Panc1 (cell line): ENCODE results near the gene MC1R. TPM values are rescaled to one million over a fixed set of nuclear protein-coding genes. Genes with fewer than 3 reads are reported as not detected.

ENCODE experiments used
- ATAC-seq: fragments of 200-7000 bp; cut with Tn5 transposase; 2 replicates; pipeline ENCODE4 v1.9.1; 2020; ENCODE audit warnings: mild to moderate bottlenecking, moderate library complexity
- BruUV-seq: library from RNA; stranded (reverse); fragments of 400-500 nt; replicated peaks from 2 replicates; lab custom pipeline; 2021; lab: Mats Ljungman, UMichigan
- CTCF ChIA-PET: fragments of 300-600 bp; sonication (Branson Sonifier 250); formaldehyde crosslinking; loops from one replicate; lab custom pipeline; 2022; ENCODE audit warnings: antibody characterized with exemption; lab: Charles Lee
- POLR2A ChIA-PET: fragments of 300-600 bp; sonication (Branson Sonifier 250); formaldehyde crosslinking; loops from one replicate; lab custom pipeline; 2022; ENCODE audit warnings: antibody characterized with exemption; lab: Charles Lee
- DNase-seq: peaks from one replicate; pipeline ENCODE4 v3.0.0-alpha.2; 2010; ENCODE audit warnings: low read depth, low spot score
- H3K27ac ChIP-seq: 2 replicates; pipeline ENCODE4 v1.5.1; 2011; ENCODE audit warnings: mild to moderate bottlenecking, low read length, inconsistent platforms
- H3K27me3 ChIP-seq: fragments of 200-500 bp; sonication (Bioruptor generic); 2 replicates; pipeline ENCODE4 v1.6.0; 2014; ENCODE audit warnings: low read length, inconsistent platforms; ENCODE audit not compliant: control insufficient read depth, insufficient read depth
- H3K36me3 ChIP-seq: fragments of 200-500 bp; sonication (Bioruptor generic); 2 replicates; pipeline ENCODE4 v1.5.1; 2014; ENCODE audit warnings: inconsistent platforms, mild to moderate bottlenecking, low read length, moderate library complexity; ENCODE audit not compliant: control insufficient read depth, insufficient read depth
- H3K4me1 ChIP-seq: 2 replicates; pipeline ENCODE4 v1.5.1; 2011; ENCODE audit warnings: inconsistent platforms, mild to moderate bottlenecking, low read length, moderate library complexity; ENCODE audit not compliant: control insufficient read depth, insufficient read depth
- H3K4me3 ChIP-seq, 2 experiments: 2 replicates each; pipeline ENCODE4 v1.5.1; 2011 to 2012; ENCODE audit warnings: low read depth in 2 of 2, low read length in 2 of 2, mild to moderate bottlenecking in 2 of 2, inconsistent platforms in 1 of 2, moderate library complexity in 1 of 2
- H3K9me3 ChIP-seq: fragments of 200-500 bp; sonication (Bioruptor generic); 2 replicates; pipeline ENCODE4 v1.5.1; 2014; ENCODE audit warnings: low read depth, mild to moderate bottlenecking, inconsistent platforms, low read length, moderate library complexity; ENCODE audit not compliant: control insufficient read depth, insufficient read depth
- POLR2AphosphoS5 ChIP-seq: IDR thresholded peaks from 2 replicates; pipeline ENCODE4 v1.6.1; 2012; ENCODE audit warnings: mild to moderate bottlenecking, low read depth, low read length, moderate library complexity
- SIN3A ChIP-seq: IDR thresholded peaks from 2 replicates; pipeline ENCODE4 v1.6.1; 2012; ENCODE audit warnings: low read depth, mild to moderate bottlenecking, low read length, moderate library complexity, borderline replicate concordance; ENCODE audit not compliant: insufficient read depth
- TCF7L2 ChIP-seq: IDR thresholded peaks from 2 replicates; pipeline ENCODE4 v1.6.1; 2011; ENCODE audit warnings: mild to moderate bottlenecking, low read depth, low read length, inconsistent platforms
- in situ Hi-C: cut with HindIII; loops from 2 replicates; pipeline ENCODE4 v1.10.0; 2016; ENCODE audit warnings: low sequenced_read_pairs, low pct_unique_long_range_greater_than_20kb
- intact Hi-C: fragments of 100-400 bp; cut with micrococcal nuclease; formaldehyde crosslinking; loops from one replicate; pipeline ENCODE4 v1.10.0; 2022; ENCODE audit not compliant: unreplicated experiment
- total RNA-seq: library from RNA; stranded (reverse); gene quantifications from one replicate; pipeline ENCODE4 v1.2.1, GENCODE V29; 2021; ENCODE audit not compliant: unreplicated experiment
- TF ChIP-seq, protein P1 (sequence below): fragments of 450-650 bp; IDR thresholded peaks from 2 replicates; pipeline ENCODE4 v1.5.1; 2017; ENCODE audit warnings: mild to moderate bottlenecking
- TF ChIP-seq, protein P2 (sequence below), 2 experiments: IDR thresholded peaks; 2 replicates each; pipeline ENCODE4 v1.6.1; 2011 to 2012; ENCODE audit warnings: low read depth in 2 of 2, control low read depth in 1 of 2, low read length in 1 of 2, mild to moderate bottlenecking in 1 of 2, moderate library complexity in 1 of 2; ENCODE audit not compliant: insufficient read depth in 1 of 2

Gene MC1R
- total RNA-seq, 1 experiment from 2014 or later = 8.7 TPM

DNA sequence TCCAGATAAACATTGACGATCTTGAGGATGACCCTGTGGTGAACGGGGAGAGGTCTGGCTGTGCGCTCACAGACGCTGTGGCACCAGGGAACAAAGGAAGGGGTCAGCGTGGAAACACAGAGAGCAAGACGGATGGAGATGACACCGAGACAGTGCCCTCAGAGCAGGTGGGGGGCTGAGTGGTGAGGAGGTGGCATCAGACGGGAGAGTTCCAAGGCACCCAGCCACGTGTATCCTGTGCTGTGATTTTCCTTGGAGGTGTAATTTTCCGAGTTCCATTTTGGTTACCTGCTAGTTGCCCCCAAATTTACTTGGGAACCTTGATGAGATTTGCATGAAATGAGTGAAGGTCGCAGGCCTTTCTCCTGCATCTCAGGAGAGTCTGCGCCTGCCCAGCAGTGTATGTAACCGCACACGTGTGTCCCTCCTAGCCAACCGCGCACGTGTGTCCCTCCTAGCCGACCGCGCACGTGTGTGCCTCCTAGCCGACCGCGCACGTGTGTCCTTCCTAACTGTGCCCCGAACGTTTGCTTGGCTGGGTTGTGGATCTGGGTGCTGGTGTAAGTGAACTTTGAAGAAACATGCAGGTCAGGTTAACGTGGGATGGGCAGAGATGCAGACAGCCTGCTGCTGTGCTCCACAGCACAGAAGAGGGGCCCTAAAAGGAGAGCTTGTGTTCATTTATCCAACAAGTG, 35.2 kb upstream of the MC1R start:
- ChIA-PET CTCF (no interaction called here), POLR2A (no interaction called here)
- TF ChIP-seq POLR2AphosphoS5 = no peak
- TF ChIP-seq, protein P1, sequence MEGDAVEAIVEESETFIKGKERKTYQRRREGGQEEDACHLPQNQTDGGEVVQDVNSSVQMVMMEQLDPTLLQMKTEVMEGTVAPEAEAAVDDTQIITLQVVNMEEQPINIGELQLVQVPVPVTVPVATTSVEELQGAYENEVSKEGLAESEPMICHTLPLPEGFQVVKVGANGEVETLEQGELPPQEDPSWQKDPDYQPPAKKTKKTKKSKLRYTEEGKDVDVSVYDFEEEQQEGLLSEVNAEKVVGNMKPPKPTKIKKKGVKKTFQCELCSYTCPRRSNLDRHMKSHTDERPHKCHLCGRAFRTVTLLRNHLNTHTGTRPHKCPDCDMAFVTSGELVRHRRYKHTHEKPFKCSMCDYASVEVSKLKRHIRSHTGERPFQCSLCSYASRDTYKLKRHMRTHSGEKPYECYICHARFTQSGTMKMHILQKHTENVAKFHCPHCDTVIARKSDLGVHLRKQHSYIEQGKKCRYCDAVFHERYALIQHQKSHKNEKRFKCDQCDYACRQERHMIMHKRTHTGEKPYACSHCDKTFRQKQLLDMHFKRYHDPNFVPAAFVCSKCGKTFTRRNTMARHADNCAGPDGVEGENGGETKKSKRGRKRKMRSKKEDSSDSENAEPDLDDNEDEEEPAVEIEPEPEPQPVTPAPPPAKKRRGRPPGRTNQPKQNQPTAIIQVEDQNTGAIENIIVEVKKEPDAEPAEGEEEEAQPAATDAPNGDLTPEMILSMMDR = no peak
- no peak for TF ChIP-seq SIN3A
- TF ChIP-seq, protein P2, sequence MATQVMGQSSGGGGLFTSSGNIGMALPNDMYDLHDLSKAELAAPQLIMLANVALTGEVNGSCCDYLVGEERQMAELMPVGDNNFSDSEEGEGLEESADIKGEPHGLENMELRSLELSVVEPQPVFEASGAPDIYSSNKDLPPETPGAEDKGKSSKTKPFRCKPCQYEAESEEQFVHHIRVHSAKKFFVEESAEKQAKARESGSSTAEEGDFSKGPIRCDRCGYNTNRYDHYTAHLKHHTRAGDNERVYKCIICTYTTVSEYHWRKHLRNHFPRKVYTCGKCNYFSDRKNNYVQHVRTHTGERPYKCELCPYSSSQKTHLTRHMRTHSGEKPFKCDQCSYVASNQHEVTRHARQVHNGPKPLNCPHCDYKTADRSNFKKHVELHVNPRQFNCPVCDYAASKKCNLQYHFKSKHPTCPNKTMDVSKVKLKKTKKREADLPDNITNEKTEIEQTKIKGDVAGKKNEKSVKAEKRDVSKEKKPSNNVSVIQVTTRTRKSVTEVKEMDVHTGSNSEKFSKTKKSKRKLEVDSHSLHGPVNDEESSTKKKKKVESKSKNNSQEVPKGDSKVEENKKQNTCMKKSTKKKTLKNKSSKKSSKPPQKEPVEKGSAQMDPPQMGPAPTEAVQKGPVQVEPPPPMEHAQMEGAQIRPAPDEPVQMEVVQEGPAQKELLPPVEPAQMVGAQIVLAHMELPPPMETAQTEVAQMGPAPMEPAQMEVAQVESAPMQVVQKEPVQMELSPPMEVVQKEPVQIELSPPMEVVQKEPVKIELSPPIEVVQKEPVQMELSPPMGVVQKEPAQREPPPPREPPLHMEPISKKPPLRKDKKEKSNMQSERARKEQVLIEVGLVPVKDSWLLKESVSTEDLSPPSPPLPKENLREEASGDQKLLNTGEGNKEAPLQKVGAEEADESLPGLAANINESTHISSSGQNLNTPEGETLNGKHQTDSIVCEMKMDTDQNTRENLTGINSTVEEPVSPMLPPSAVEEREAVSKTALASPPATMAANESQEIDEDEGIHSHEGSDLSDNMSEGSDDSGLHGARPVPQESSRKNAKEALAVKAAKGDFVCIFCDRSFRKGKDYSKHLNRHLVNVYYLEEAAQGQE (IDR thresholded peaks at IDR 0.05; ENCODE audit: insufficient read depth in 1 of 2, low read depth in 2 of 2, low read length in 1 of 2) = no peak
- no peak overlapping the region for H3K4me3 ChIP-seq
- in situ Hi-C loops = no loop called here
- no peaks in the 10 kb centered on the region for H3K9me3 ChIP-seq
- no peaks in the 10 kb centered on the region for H3K27me3 ChIP-seq
- no peak overlapping the region for H3K27ac ChIP-seq
- DNase-seq = no peak
- BruUV-seq = no TSS peak
- intact Hi-C loops = no loop called here
- H3K36me3 ChIP-seq = peaks cover 11% of the 10 kb centered on the region; the same call in 1 of the 2 replicates
- no peak for ATAC-seq
- no peaks in the 10 kb centered on the region for H3K4me1 ChIP-seq

DNA sequence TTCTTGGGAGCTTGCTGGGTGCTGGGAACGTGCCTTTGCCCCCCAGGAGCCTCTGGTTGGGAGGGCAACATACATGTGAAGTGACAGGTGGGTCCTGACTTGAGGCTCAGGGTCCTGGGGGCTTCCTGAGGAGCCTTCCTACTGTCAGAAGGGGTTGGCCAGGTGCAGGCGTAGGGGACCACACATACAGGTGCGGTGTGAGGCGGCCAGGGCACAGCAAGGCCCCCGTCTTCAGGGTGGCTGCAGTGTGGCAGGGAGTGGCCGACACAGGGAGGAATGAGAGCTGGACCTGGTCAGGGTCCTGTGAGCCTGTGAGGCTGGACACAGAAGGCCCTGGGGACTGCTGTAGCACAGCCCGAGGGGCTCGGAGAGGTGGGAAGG, 34.6 kb upstream of the MC1R start:
- no peak for ATAC-seq
- TF ChIP-seq SIN3A (no peak), TCF7L2 (no peak), POLR2AphosphoS5 (no peak)
- TF ChIP-seq, protein P1 = no peak
- TF ChIP-seq, protein P2 (IDR thresholded peaks at IDR 0.05; ENCODE audit: insufficient read depth in 1 of 2, low read depth in 2 of 2, low read length in 1 of 2) = no peak
- H3K27ac ChIP-seq = no peak overlapping the region
- DNase-seq = no peak
- intact Hi-C loops = no loop called here
- no peaks in the 10 kb centered on the region for H3K4me1 ChIP-seq
- no peak overlapping the region for H3K4me3 ChIP-seq
- CTCF ChIA-PET = no interaction called here
- in situ Hi-C loops = no loop called here
- peaks cover 11% of the 10 kb centered on the region; the same call in 1 of the 2 replicates for H3K36me3 ChIP-seq
- BruUV-seq = TSS peak; percentile 19
- no peaks in the 10 kb centered on the region for H3K27me3 ChIP-seq
- POLR2A ChIA-PET = no interaction called here
- no peaks in the 10 kb centered on the region for H3K9me3 ChIP-seq
